ENCODE data around the gene SPATC1L.
"Not testable (repeated sequence)": the region's sequence is repeated elsewhere in the genome, so short reads cannot be mapped to it uniquely, and the experiment has no call there.

SPATC1L gene

GRCh38 chr21:46189213-46189958, 5.1 kb upstream of the SPATC1L start:
- H3K4me1 ChIP-seq (ENCODE audit: control insufficient read depth in 2 of 2, insufficient read depth in 2 of 2, low read length in 2 of 2) = peaks cover 0 to 7% of the 10 kb centered on the region in 2 donors
- peak overlapping the region in 1 of 2 donors; percentile 65 for H3K27ac ChIP-seq (ENCODE audit: low read depth in 2 of 2, low read length in 2 of 2)
- peaks cover 20 to 22% of the 10 kb centered on the region in 2 donors for H3K36me3 ChIP-seq (ENCODE audit: control insufficient read depth in 2 of 2, insufficient read depth in 2 of 2, low read length in 2 of 2)
- H3K9ac ChIP-seq (ENCODE audit: low read depth in 1 of 2, low read length in 2 of 2) = no peak overlapping the region
- no peaks in the 10 kb centered on the region for H3K9me3 ChIP-seq (ENCODE audit: control insufficient read depth in 2 of 2, low read length in 2 of 2)
- H3K4me3 ChIP-seq (ENCODE audit: low read length in 2 of 2) = no peak overlapping the region
- no peaks in the 10 kb centered on the region for H3K27me3 ChIP-seq (ENCODE audit: control insufficient read depth in 2 of 2, insufficient read depth in 2 of 2, low read length in 2 of 2)

- Histone ChIP-seq H3K27me3 (ENCODE audit: control insufficient read depth in 2 of 2, insufficient read depth in 2 of 2, low read length in 2 of 2) (no peaks in the 10 kb centered on the region), H3K9ac (ENCODE audit: low read depth in 1 of 2, low read length in 2 of 2) (peak overlapping the region in 1 of 2 donors; percentile 12), H3K4me1 (ENCODE audit: control insufficient read depth in 2 of 2, insufficient read depth in 2 of 2, low read length in 2 of 2) (peaks cover 0 to 11% of the 10 kb centered on the region in 2 donors), H3K36me3 (ENCODE audit: control insufficient read depth in 2 of 2, insufficient read depth in 2 of 2, low read length in 2 of 2) (peaks cover 14% of the 10 kb centered on the region in 2 donors), H3K27ac (ENCODE audit: low read depth in 2 of 2, low read length in 2 of 2) (peak overlapping the region in 1 of 2 donors; percentile 65), H3K4me3 (ENCODE audit: low read length in 2 of 2) (no peak overlapping the region), H3K9me3 (ENCODE audit: control insufficient read depth in 2 of 2, low read length in 2 of 2) (no peaks in the 10 kb centered on the region)
Observed at GRCh38 chr21:46188226-46189212, 4.3 kb upstream of the SPATC1L start.

DNA sequence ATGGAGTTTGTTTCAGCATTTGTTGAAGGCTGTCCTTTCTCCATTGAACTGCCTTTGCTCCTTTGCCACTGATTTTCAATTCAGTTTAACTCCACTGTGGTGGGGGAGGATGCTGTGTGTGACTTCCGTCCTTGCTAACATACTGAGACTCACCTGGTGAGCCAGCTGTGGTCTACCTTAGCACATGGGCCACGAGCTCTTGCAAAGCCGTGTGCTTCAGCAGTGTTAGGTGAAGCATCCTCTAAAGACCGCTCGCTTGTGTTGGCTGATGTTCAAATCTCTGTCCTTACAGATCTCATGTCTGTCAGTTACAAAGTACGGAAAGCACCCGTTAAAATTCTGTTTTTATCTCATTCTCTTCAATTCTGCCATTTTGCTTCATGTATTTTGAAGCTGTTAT, 3.6 kb upstream of the SPATC1L start:
- Histone ChIP-seq H3K27ac (ENCODE audit: low read depth in 2 of 2, low read length in 2 of 2) (peak overlapping the region in 1 of 2 donors; percentile 65), H3K4me3 (ENCODE audit: low read length in 2 of 2) (no peak overlapping the region), H3K9ac (ENCODE audit: low read depth in 1 of 2, low read length in 2 of 2) (no peak overlapping the region), H3K9me3 (ENCODE audit: control insufficient read depth in 2 of 2, low read length in 2 of 2) (no peaks in the 10 kb centered on the region), H3K27me3 (ENCODE audit: control insufficient read depth in 2 of 2, insufficient read depth in 2 of 2, low read length in 2 of 2) (no peaks in the 10 kb centered on the region), H3K4me1 (ENCODE audit: control insufficient read depth in 2 of 2, insufficient read depth in 2 of 2, low read length in 2 of 2) (peaks cover 0 to 11% of the 10 kb centered on the region in 2 donors), H3K36me3 (ENCODE audit: control insufficient read depth in 2 of 2, insufficient read depth in 2 of 2, low read length in 2 of 2) (peaks cover 8% of the 10 kb centered on the region in 2 donors)

- H3K27me3 ChIP-seq (ENCODE audit: control insufficient read depth in 2 of 2, insufficient read depth in 2 of 2, low read length in 2 of 2) = no peaks in the 10 kb centered on the region
- peaks cover 0 to 11% of the 10 kb centered on the region in 2 donors for H3K4me1 ChIP-seq (ENCODE audit: control insufficient read depth in 2 of 2, insufficient read depth in 2 of 2, low read length in 2 of 2)
- H3K4me3 ChIP-seq (ENCODE audit: low read length in 2 of 2) = no peak overlapping the region
- no peaks in the 10 kb centered on the region for H3K9me3 ChIP-seq (ENCODE audit: control insufficient read depth in 2 of 2, low read length in 2 of 2)
- H3K36me3 ChIP-seq (ENCODE audit: control insufficient read depth in 2 of 2, insufficient read depth in 2 of 2, low read length in 2 of 2) = peaks cover 3% of the 10 kb centered on the region in 2 donors
- H3K27ac ChIP-seq (ENCODE audit: low read depth in 2 of 2, low read length in 2 of 2) = no peak overlapping the region
- H3K9ac ChIP-seq (ENCODE audit: low read depth in 1 of 2, low read length in 2 of 2) = no peak overlapping the region
Observed at GRCh38 chr21:46187261-46187660, 3.0 kb upstream of the SPATC1L start.

DNA sequence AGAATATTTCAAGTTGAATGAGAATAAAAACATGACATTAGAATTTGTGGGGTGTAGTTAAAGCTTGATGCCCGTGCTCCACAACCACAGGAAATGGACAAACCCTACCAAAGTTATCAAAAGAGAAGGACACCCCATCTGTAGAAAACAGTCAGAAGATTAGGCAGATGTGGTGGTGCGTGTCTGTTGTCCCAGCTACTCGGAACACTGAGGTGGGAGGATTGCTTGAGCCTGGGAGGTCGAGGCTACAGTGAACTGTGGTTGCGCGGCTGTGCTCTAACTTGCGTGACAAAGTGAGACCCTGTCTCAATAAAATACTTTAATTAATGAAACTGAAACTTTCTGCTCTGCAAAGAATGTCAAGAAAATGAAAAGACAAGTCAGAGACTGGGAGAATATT, 1.5 kb upstream of the SPATC1L start:
- H3K4me1 ChIP-seq (ENCODE audit: control insufficient read depth in 2 of 2, insufficient read depth in 2 of 2, low read length in 2 of 2) = peaks cover 0 to 11% of the 10 kb centered on the region in 2 donors
- H3K27ac ChIP-seq (ENCODE audit: low read depth in 2 of 2, low read length in 2 of 2) = no peak overlapping the region
- no peaks in the 10 kb centered on the region for H3K9me3 ChIP-seq (ENCODE audit: control insufficient read depth in 2 of 2, low read length in 2 of 2)
- H3K27me3 ChIP-seq (ENCODE audit: control insufficient read depth in 2 of 2, insufficient read depth in 2 of 2, low read length in 2 of 2) = no peaks in the 10 kb centered on the region
- no peaks in the 10 kb centered on the region for H3K36me3 ChIP-seq (ENCODE audit: control insufficient read depth in 2 of 2, insufficient read depth in 2 of 2, low read length in 2 of 2)
- H3K9ac ChIP-seq (ENCODE audit: low read depth in 1 of 2, low read length in 2 of 2) = no peak overlapping the region
- peak overlapping the region in 1 of 2 donors; percentile 92 for H3K4me3 ChIP-seq (ENCODE audit: low read length in 2 of 2)

- Histone ChIP-seq H3K27ac (ENCODE audit: low read depth in 2 of 2, low read length in 2 of 2) (peak overlapping the region; percentile 86 to 91), H3K27me3 (ENCODE audit: control insufficient read depth in 2 of 2, insufficient read depth in 2 of 2, low read length in 2 of 2) (no peaks in the 10 kb centered on the region), H3K9ac (ENCODE audit: low read depth in 1 of 2, low read length in 2 of 2) (peak overlapping the region; percentile 71 to 77), H3K36me3 (ENCODE audit: control insufficient read depth in 2 of 2, insufficient read depth in 2 of 2, low read length in 2 of 2) (no peaks in the 10 kb centered on the region), H3K4me1 (ENCODE audit: control insufficient read depth in 2 of 2, insufficient read depth in 2 of 2, low read length in 2 of 2) (peaks cover 0 to 11% of the 10 kb centered on the region in 2 donors), H3K4me3 (ENCODE audit: low read length in 2 of 2) (peak overlapping the region; percentile 63 to 92), H3K9me3 (ENCODE audit: control insufficient read depth in 2 of 2, low read length in 2 of 2) (no peaks in the 10 kb centered on the region)
Observed at GRCh38 chr21:46184625-46185555, 631 bp upstream of the SPATC1L start.

DNA sequence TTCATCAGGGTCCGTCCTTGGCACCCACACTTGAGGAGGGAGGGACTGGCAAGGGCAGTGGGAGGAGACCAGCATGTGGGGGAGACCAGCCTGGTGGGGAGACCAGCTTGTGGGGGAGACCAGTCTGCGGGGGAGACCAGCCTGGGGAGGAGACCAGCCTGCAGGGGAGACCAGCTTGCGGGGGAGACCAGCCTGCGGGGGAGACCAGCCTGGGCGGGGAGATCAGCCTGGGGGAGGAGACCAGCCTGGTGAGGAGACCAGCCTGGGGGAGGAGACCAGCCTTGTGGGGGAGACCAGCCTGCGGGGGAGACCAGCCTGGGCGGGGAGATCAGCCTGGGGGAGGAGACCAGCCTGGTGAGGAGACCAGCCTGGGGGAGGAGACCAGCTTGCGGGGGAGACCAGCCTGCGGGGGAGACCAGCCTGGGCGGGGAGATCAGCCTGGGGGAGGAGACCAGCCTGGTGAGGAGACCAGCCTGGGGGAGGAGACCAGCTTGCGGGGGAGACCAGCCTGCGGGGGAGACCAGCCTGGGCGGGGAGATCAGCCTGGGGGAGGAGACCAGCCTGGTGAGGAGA, 836 bp downstream of the SPATC1L start:
- not testable (repeated sequence) for H3K36me3 ChIP-seq (ENCODE audit: control insufficient read depth in 2 of 2, insufficient read depth in 2 of 2, low read length in 2 of 2); H3K27ac ChIP-seq (ENCODE audit: low read depth in 2 of 2, low read length in 2 of 2); H3K9ac ChIP-seq (ENCODE audit: low read depth in 1 of 2, low read length in 2 of 2); H3K27me3 ChIP-seq (ENCODE audit: control insufficient read depth in 2 of 2, insufficient read depth in 2 of 2, low read length in 2 of 2); H3K4me1 ChIP-seq (ENCODE audit: control insufficient read depth in 2 of 2, insufficient read depth in 2 of 2, low read length in 2 of 2); H3K9me3 ChIP-seq (ENCODE audit: control insufficient read depth in 2 of 2, low read length in 2 of 2)
- H3K4me3 ChIP-seq (ENCODE audit: low read length in 2 of 2) = peak overlapping the region in 1 of 2 donors; percentile 94

- H3K9ac ChIP-seq (ENCODE audit: low read depth in 1 of 2, low read length in 2 of 2) = no peak overlapping the region
Observed at GRCh38 chr21:46182548-46183336, 1.5 kb downstream of the SPATC1L start.

More at GRCh38 chr21:46182548-46183336, 1.5 kb downstream of the SPATC1L start:
- Histone ChIP-seq H3K36me3 (ENCODE audit: control insufficient read depth in 2 of 2, insufficient read depth in 2 of 2, low read length in 2 of 2) (no peaks in the 10 kb centered on the region), H3K27me3 (ENCODE audit: control insufficient read depth in 2 of 2, insufficient read depth in 2 of 2, low read length in 2 of 2) (no peaks in the 10 kb centered on the region), H3K4me1 (ENCODE audit: control insufficient read depth in 2 of 2, insufficient read depth in 2 of 2, low read length in 2 of 2) (peaks cover 0 to 3% of the 10 kb centered on the region in 2 donors), H3K27ac (ENCODE audit: low read depth in 2 of 2, low read length in 2 of 2) (no peak overlapping the region), H3K9me3 (ENCODE audit: control insufficient read depth in 2 of 2, low read length in 2 of 2) (no peaks in the 10 kb centered on the region), H3K4me3 (ENCODE audit: low read length in 2 of 2) (no peak overlapping the region)

All from mucosa of rectum (tissue), 2 donors.